Prostate gland (tissue), 2 donors: ENCODE data around the gene PRKCD. TPM values are rescaled to one million over a fixed set of nuclear protein-coding genes. Genes with fewer than 3 reads are reported as not detected.

Experiments used
- DNase-seq: peaks from one replicate; pipeline ENCODE4 v3.0.0-alpha.2; 2019; ENCODE audit warnings: low spot score
- H3K27ac ChIP-seq, 2 donors: fragments of 200-600 bp; sonication (generic); 2 replicates each; pipeline ENCODE4 v1.5.1; 2017 to 2019
- H3K27me3 ChIP-seq: fragments of 200-600 bp; sonication (generic); replicated peaks from 2 replicates; pipeline ENCODE4 v1.5.1; 2019; ENCODE audit not compliant: insufficient read depth
- H3K36me3 ChIP-seq, 2 donors: fragments of 200-600 bp; sonication (generic); 1 replicate in 1 of 2; 2 replicates in 1 of 2; pipeline versions ENCODE4 v1.5.1 to v1.8.1; 2017 to 2019
- H3K4me1 ChIP-seq: fragments of 200-600 bp; sonication (generic); replicated peaks from 2 replicates; pipeline ENCODE4 v1.5.1; 2019
- H3K4me3 ChIP-seq, 2 donors: fragments of 200-600 bp; sonication (generic); 2 replicates each; pipeline ENCODE4 v1.5.1; 2017 to 2019
- H3K9me3 ChIP-seq: fragments of 200-600 bp; sonication (generic); 2 replicates; pipeline ENCODE4 v1.5.1; 2017
- CTCF ChIP-seq, 4 experiments: fragments of 200-600 bp in 2 of 4; fragments of 450-650 bp in 2 of 4; sonication (generic) in 2 of 4; IDR thresholded peaks; 1 replicate in 3 of 4; 2 replicates in 1 of 4; pipeline ENCODE4 v1.5.1; 2016 to 2019; ENCODE audit warnings: antibody characterized with exemption in 4 of 4, mild to moderate bottlenecking in 2 of 4, moderate library complexity in 2 of 4
- POLR2A ChIP-seq: fragments of 450-650 bp; IDR thresholded peaks from one replicate; pipeline ENCODE4 v1.6.1; 2016; ENCODE audit warnings: antibody characterized with exemption, mild to moderate bottlenecking
- POLR2AphosphoS5 ChIP-seq: sonication (generic); formaldehyde crosslinking; IDR thresholded peaks from one replicate; pipeline ENCODE4 v1.6.1; 2017; ENCODE audit warnings: antibody characterized with exemption
- WGBS: methylation state at CpG from one replicate; pipeline ENCODE4 v1.1.5; 2018; 5-methylcytosine and 5-hydroxymethylcytosine counted together
- intact Hi-C: fragments of 100-400 bp; cut with DNase I; formaldehyde crosslinking; loops from one replicate; pipeline ENCODE4 v1.14.2; 2022
- total RNA-seq, 2 donors: library from RNA; depleted of rRNA; stranded (reverse); fragments of >200 nt; gene quantifications; one replicate each; pipeline ENCODE4 v1.1.0, GENCODE V29; 2016

Gene PRKCD
- 10 to 100 TPM; 33.4 to 57.9 TPM for total RNA-seq

- intact Hi-C loops, result no loop called here
- TF ChIP-seq POLR2A (peak; percentile 58), POLR2AphosphoS5 (peak; percentile 78), CTCF (IDR thresholded peaks at IDR 0.05) (peak in 2 of 4 experiments; percentile 55 to 56)
- no peaks in the 10 kb centered on the region for H3K9me3 ChIP-seq
- no peaks in the 10 kb centered on the region for H3K36me3 ChIP-seq
- peak within 1 kb of the TSS; percentile 97 to 99 for H3K4me3 ChIP-seq
- H3K27me3 ChIP-seq, result no peaks in the 10 kb centered on the region
- peak; percentile 88 for DNase-seq
- H3K4me1 ChIP-seq, result peaks cover 32% of the 10 kb centered on the region
- peak within 1 kb of the TSS; percentile 92 to 95 for H3K27ac ChIP-seq
- under 1% methylated on average over 42 of the region's 88 CpGs for WGBS
These were observed at the start of gene PRKCD for GRCh38 chr3:53160660-53161449. TSS of gene PRKCD (plus strand) at chr3:53161209. CDS start at chr3:53178423, 17,214 bp downstream.

GRCh38 chr3:53111822-53112221 lies 49.2 kb upstream of the PRKCD start:
- Histone ChIP-seq H3K9me3 (no peaks in the 10 kb centered on the region), H3K4me1 (no peaks in the 10 kb centered on the region), H3K27me3 (no peaks in the 10 kb centered on the region), H3K36me3 (peaks cover 0 to under 1% of the 10 kb centered on the region in 2 donors), H3K27ac (no peak overlapping the region), H3K4me3 (no peak overlapping the region)
- intact Hi-C loops, result no loop called here
- no peak for DNase-seq
- 79% methylated on average over 3 of the region's 3 CpGs for WGBS
- TF ChIP-seq POLR2A (no peak), POLR2AphosphoS5 (no peak), CTCF (IDR thresholded peaks at IDR 0.05) (no peak)

- no peaks in the 10 kb centered on the region for H3K4me1 ChIP-seq
- H3K4me3 ChIP-seq, result no peak overlapping the region
- H3K27ac ChIP-seq, result no peak overlapping the region
- intact Hi-C loops, result loop anchor here (1.0 kb wide), 1 partner anchor 83 kb away; no protein-coding TSS in a partner anchor
- no peaks in the 10 kb centered on the region for H3K9me3 ChIP-seq
- no peaks in the 10 kb centered on the region for H3K27me3 ChIP-seq
- H3K36me3 ChIP-seq, result peaks cover 0 to 7% of the 10 kb centered on the region in 2 donors
- TF ChIP-seq POLR2AphosphoS5, result no peak
- TF ChIP-seq CTCF (IDR thresholded peaks at IDR 0.05), result no peak
- TF ChIP-seq POLR2A, result no peak
- DNase-seq, result no peak
- 45% methylated on average over 1 of the region's 1 CpG for WGBS
These were observed 47.6 kb upstream of the PRKCD start for GRCh38 chr3:53113293-53114010.

- H3K36me3 ChIP-seq, result peaks cover 0 to 7% of the 10 kb centered on the region in 2 donors
- intact Hi-C loops, result loop anchor here (1.0 kb wide), 1 partner anchor 82 kb away; no protein-coding TSS in a partner anchor
- TF ChIP-seq POLR2A (no peak), POLR2AphosphoS5 (peak; percentile 45), CTCF (IDR thresholded peaks at IDR 0.05) (peak; percentile 81 to 96 (median 94))
- H3K27me3 ChIP-seq, result no peaks in the 10 kb centered on the region
- H3K27ac ChIP-seq, result no peak overlapping the region
- no peaks in the 10 kb centered on the region for H3K9me3 ChIP-seq
- no peak overlapping the region for H3K4me3 ChIP-seq
- DNase-seq, result peak; percentile 84
- 4% methylated on average over 5 of the region's 5 CpGs for WGBS
- no peaks in the 10 kb centered on the region for H3K4me1 ChIP-seq
These were observed 47.0 kb upstream of the PRKCD start for GRCh38 chr3:53114011-53114400.
